ENCODE measurements around the gene COL26A1.

COL26A1 gene

GRCh38 chr7:101376601-101377000 is 13.9 kb downstream of the COL26A1 start:
- H3K9me3 ChIP-seq = no peaks in the 10 kb centered on the region
- TF ChIP-seq CTCF (IDR thresholded peaks at IDR 0.05) = no peak
- no peak for DNase-seq
- H3K27ac ChIP-seq = no peak overlapping the region
- peaks cover 0 to 9% (median 6%) of the 10 kb centered on the region in 4 donors for H3K4me1 ChIP-seq
- no peak overlapping the region for H3K4me3 ChIP-seq
- H3K27me3 ChIP-seq = peaks cover 0 to 26% of the 10 kb centered on the region in 2 donors
- no peaks in the 10 kb centered on the region for H3K36me3 ChIP-seq
- intact Hi-C loops (cut with DNase I; ENCODE audit: low total_unique reads) = no loop called here

- no peaks in the 10 kb centered on the region for H3K36me3 ChIP-seq
- peaks cover 0 to 19% of the 10 kb centered on the region in 2 donors for H3K27me3 ChIP-seq
- DNase-seq = no peak
- no peak overlapping the region for H3K27ac ChIP-seq
- peaks cover 0 to 4% (median 0%) of the 10 kb centered on the region in 3 donors for H3K9me3 ChIP-seq
- intact Hi-C loops (cut with DNase I; ENCODE audit: low total_unique reads) = no loop called here
- H3K4me1 ChIP-seq = peaks cover 0 to 9% (median 6%) of the 10 kb centered on the region in 4 donors
- TF ChIP-seq CTCF (IDR thresholded peaks at IDR 0.05) = no peak
- no peak overlapping the region for H3K4me3 ChIP-seq
Measured at GRCh38 chr7:101377189-101377736, 14.6 kb downstream of the COL26A1 start.

- TF ChIP-seq CTCF (IDR thresholded peaks at IDR 0.05) = no peak
- Histone ChIP-seq H3K27ac (no peak overlapping the region), H3K27me3 (peaks cover 0 to 6% of the 10 kb centered on the region in 2 donors), H3K9me3 (peaks cover 0 to 4% (median 0%) of the 10 kb centered on the region in 3 donors), H3K36me3 (no peaks in the 10 kb centered on the region), H3K4me1 (peaks cover 0 to 9% (median 6%) of the 10 kb centered on the region in 4 donors), H3K4me3 (no peak overlapping the region)
- DNase-seq = no peak
- intact Hi-C loops (cut with DNase I; ENCODE audit: low total_unique reads) = no loop called here
Measured at GRCh38 chr7:101378751-101379174, 16.1 kb downstream of the COL26A1 start.

GRCh38 chr7:101379302-101379701 is 16.6 kb downstream of the COL26A1 start:
- TF ChIP-seq CTCF (IDR thresholded peaks at IDR 0.05) = no peak
- no peak overlapping the region for H3K4me3 ChIP-seq
- intact Hi-C loops (cut with DNase I; ENCODE audit: low total_unique reads) = no loop called here
- H3K4me1 ChIP-seq = peaks cover 0 to 9% (median 6%) of the 10 kb centered on the region in 4 donors
- no peak overlapping the region for H3K27ac ChIP-seq
- peaks cover 0 to under 1% of the 10 kb centered on the region in 2 donors for H3K27me3 ChIP-seq
- H3K36me3 ChIP-seq = no peaks in the 10 kb centered on the region
- H3K9me3 ChIP-seq = peaks cover 0 to 4% (median 0%) of the 10 kb centered on the region in 3 donors
- no peak for DNase-seq

GRCh38 chr7:101381549-101382111 is 19.0 kb downstream of the COL26A1 start:
- intact Hi-C loops (cut with DNase I; ENCODE audit: low total_unique reads) = no loop called here
- H3K4me1 ChIP-seq = peaks cover 0 to 9% (median 6%) of the 10 kb centered on the region in 4 donors
- no peak for DNase-seq
- H3K27ac ChIP-seq = no peak overlapping the region
- H3K36me3 ChIP-seq = no peaks in the 10 kb centered on the region
- H3K27me3 ChIP-seq = no peaks in the 10 kb centered on the region
- no peak overlapping the region for H3K4me3 ChIP-seq
- no peak for TF ChIP-seq CTCF (IDR thresholded peaks at IDR 0.05)
- peaks cover 0 to 4% (median 0%) of the 10 kb centered on the region in 3 donors for H3K9me3 ChIP-seq
